Measurements from ENCODE around the gene MARS1. TPM values are rescaled to one million over a fixed set of nuclear protein-coding genes. Genes with fewer than 3 reads are reported as not detected.
A peak's percentile ranks its signal among the peaks of the same experiment; 100 is the strongest.

MARS1 gene
- total and polyA plus RNA-seq, 5 experiments from 2014 or later, result 81.0 to 386 (median 93.5) TPM

GRCh38 chr12:57467212-57467874, 20.5 kb upstream of the MARS1 start:
- no peak for ATAC-seq
- DNase-seq, result no peak
- Mint-ChIP-seq H3K27me3 (peaks cover 0 to 2% (median 0%) of the 10 kb centered on the region in 5 donors), H3K4me1 (peaks cover 22 to 47% (median 38%) of the 10 kb centered on the region in 4 donors), H3K27ac (peak overlapping the region in 9 of 10 donors; percentile 41 to 85 (median 62)), H3K36me3 (peaks cover 0 to 44% (median 5%) of the 10 kb centered on the region in 3 donors), H3K9me3 (no peaks in the 10 kb centered on the region), H3K4me3 (no peak overlapping the region)
- POLR2A ChIA-PET, result interaction anchor here (0.5 kb wide), 1 partner anchor 249 kb away, joined by 5 read pairs; no protein-coding TSS in a partner anchor

- Mint-ChIP-seq H3K4me3 (no peak overlapping the region), H3K9me3 (no peaks in the 10 kb centered on the region), H3K27ac (peak overlapping the region in 9 of 10 donors; percentile 63 to 90 (median 76)), H3K27me3 (no peaks in the 10 kb centered on the region), H3K36me3 (peaks cover 0 to 50% (median 7%) of the 10 kb centered on the region in 3 donors), H3K4me1 (peaks cover 18 to 47% (median 38%) of the 10 kb centered on the region in 4 donors)
- ATAC-seq, result peak in 1 of 2 donors; percentile 5
- POLR2A ChIA-PET, result interaction anchor here (0.5 kb wide), 1 partner anchor 248 kb away, joined by 5 read pairs; no protein-coding TSS in a partner anchor
- no peak for DNase-seq
Observed at GRCh38 chr12:57467915-57468314, 20.0 kb upstream of the MARS1 start.

DNA sequence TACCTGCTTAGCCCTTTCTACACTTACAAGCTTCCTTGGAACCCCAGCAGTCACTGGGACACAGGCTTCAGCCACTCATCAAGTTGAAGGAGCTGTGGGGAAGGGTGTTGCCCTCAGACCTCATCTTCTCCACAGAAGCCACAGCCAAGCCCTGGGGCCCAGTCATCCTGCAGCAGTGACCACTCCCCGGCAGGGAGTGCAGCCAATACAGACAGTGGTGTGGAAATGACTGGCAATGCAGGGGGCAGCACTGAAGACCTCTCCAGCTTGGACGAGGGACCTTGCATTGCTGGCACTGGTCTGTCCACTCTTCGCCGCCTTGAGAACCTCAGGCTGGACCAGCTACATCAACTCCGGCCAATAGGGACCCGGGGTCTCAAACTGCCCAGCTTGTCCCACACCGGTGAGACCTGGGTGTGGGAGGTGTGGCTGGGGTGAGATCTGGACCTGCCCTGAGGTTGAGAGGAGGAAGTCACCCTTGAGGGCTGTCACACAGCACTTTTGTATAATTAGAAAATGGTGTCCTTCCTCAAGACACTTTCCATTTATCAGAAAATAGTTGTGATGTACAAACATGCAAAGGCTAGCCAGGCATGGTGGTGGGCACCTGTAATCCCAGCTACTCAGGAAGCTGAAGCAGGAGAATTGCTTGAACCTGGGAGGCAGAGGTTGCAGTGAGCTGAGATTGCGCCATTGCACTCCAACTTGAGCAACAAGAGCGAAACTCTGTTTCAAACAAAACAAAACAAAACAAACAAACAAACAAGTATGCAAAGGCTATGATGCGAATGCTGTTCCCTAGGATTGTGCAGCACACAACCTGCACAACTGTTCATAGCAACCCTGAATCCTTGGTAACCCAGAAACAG, 18.3 kb upstream of the MARS1 start:
- H3K27me3 Mint-ChIP-seq, result no peaks in the 10 kb centered on the region
- H3K4me3 Mint-ChIP-seq, result no peak overlapping the region
- H3K4me1 Mint-ChIP-seq, result peaks cover 30 to 61% (median 47%) of the 10 kb centered on the region in 4 donors
- H3K27ac Mint-ChIP-seq, result peak overlapping the region in 8 of 10 donors; percentile 25 to 85 (median 58)
- POLR2A ChIA-PET, result interaction anchor here (0.9 to 1.5 kb wide), 4 partner anchors 8 to 11 kb away, joined by 3 to 5 read pairs (median 4); partner anchors contain the start of gene GLI1
- no peaks in the 10 kb centered on the region for H3K9me3 Mint-ChIP-seq
- ATAC-seq (no peak), DNase-seq (no peak)
- peaks cover 5 to 66% (median 11%) of the 10 kb centered on the region in 3 donors for H3K36me3 Mint-ChIP-seq

GRCh38 chr12:57470286-57470969, 17.4 kb upstream of the MARS1 start:
- ATAC-seq (no peak), DNase-seq (no peak)
- H3K27me3 Mint-ChIP-seq, result no peaks in the 10 kb centered on the region
- H3K4me1 Mint-ChIP-seq, result peaks cover 34 to 63% (median 54%) of the 10 kb centered on the region in 4 donors
- H3K36me3 Mint-ChIP-seq, result peaks cover 5 to 74% (median 12%) of the 10 kb centered on the region in 3 donors
- H3K9me3 Mint-ChIP-seq, result no peaks in the 10 kb centered on the region
- no peak overlapping the region for H3K4me3 Mint-ChIP-seq
- H3K27ac Mint-ChIP-seq, result peak overlapping the region in 3 of 10 donors; percentile 25 to 68 (median 63)
- POLR2A ChIA-PET, result interaction anchor here (0.6 to 1.5 kb wide), 4 partner anchors 9 to 268 kb away, joined by 4 to 5 read pairs (median 4); partner anchors contain the start of genes AGAP2 and GLI1

- H3K27ac Mint-ChIP-seq, result peak overlapping the region in 8 of 10 donors; percentile 63 to 87 (median 70)
- ATAC-seq (no peak), DNase-seq (no peak)
- no peak overlapping the region for H3K4me3 Mint-ChIP-seq
- H3K36me3 Mint-ChIP-seq, result peaks cover 5 to 78% (median 12%) of the 10 kb centered on the region in 3 donors
- no peaks in the 10 kb centered on the region for H3K27me3 Mint-ChIP-seq
- no peaks in the 10 kb centered on the region for H3K9me3 Mint-ChIP-seq
- POLR2A ChIA-PET, result interaction anchor here (0.5 to 4.7 kb wide), 5 partner anchors 9 to 370 kb away, joined by 3 to 25 read pairs (median 4); partner anchors contain the start of gene AGAP2
- peaks cover 29 to 68% (median 57%) of the 10 kb centered on the region in 4 donors for H3K4me1 Mint-ChIP-seq
Observed at GRCh38 chr12:57470970-57471656, 16.8 kb upstream of the MARS1 start.

DNA sequence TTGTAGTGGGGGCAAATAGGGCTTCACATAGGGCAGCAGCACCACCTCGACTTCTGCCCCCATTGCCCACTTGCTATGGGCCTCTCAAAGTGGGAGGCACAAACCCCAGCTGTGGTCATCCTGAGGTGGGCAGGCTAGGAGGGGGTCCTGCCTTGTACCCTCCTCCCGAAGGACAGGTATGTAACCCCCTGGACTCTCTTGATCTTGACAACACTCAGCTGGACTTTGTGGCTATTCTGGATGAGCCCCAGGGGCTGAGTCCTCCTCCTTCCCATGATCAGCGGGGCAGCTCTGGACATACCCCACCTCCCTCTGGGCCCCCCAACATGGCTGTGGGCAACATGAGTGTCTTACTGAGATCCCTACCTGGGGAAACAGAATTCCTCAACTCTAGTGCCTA, 16.2 kb upstream of the MARS1 start:
- DNase-seq (no peak), ATAC-seq (no peak)
- Mint-ChIP-seq H3K27me3 (no peaks in the 10 kb centered on the region), H3K9me3 (no peaks in the 10 kb centered on the region), H3K27ac (peak overlapping the region; percentile 63 to 88 (median 74)), H3K36me3 (peaks cover 5 to 82% (median 15%) of the 10 kb centered on the region in 3 donors), H3K4me1 (peaks cover 34 to 71% (median 62%) of the 10 kb centered on the region in 4 donors), H3K4me3 (peak overlapping the region in 1 of 10 donors; percentile 7)
- POLR2A ChIA-PET, result interaction anchor here (0.5 to 4.7 kb wide), 5 partner anchors 10 to 1642 kb away, joined by 3 to 25 read pairs (median 3); partner anchors contain the start of gene DNAJC14

GRCh38 chr12:57472391-57472790, 15.5 kb upstream of the MARS1 start:
- peak overlapping the region; percentile 66 to 88 (median 76) for H3K27ac Mint-ChIP-seq

GRCh38 chr12:57473392-57473791, 14.5 kb upstream of the MARS1 start:
- Mint-ChIP-seq H3K27ac (peak overlapping the region; percentile 51 to 94 (median 86)), H3K27me3 (no peaks in the 10 kb centered on the region), H3K4me3 (peak overlapping the region in 9 of 10 donors; percentile 1 to 81 (median 39)), H3K4me1 (peaks cover 29 to 75% (median 72%) of the 10 kb centered on the region in 4 donors), H3K9me3 (no peaks in the 10 kb centered on the region), H3K36me3 (peaks cover 5 to 68% (median 10%) of the 10 kb centered on the region in 3 donors)
- no peak for ATAC-seq
- POLR2A ChIA-PET, result interaction anchor here (0.6 to 10.3 kb wide), 4 partner anchors 9 to 45 kb away, joined by 4 to 135 read pairs (median 45); partner anchors contain the start of genes DDIT3 and MARS1
- no peak for DNase-seq

More at GRCh38 chr12:57472391-57472790, 15.5 kb upstream of the MARS1 start:
- DNase-seq, result no peak
- H3K27me3 Mint-ChIP-seq, result no peaks in the 10 kb centered on the region
- ATAC-seq, result no peak
- H3K9me3 Mint-ChIP-seq, result no peaks in the 10 kb centered on the region
- peaks cover 5 to 78% (median 15%) of the 10 kb centered on the region in 3 donors for H3K36me3 Mint-ChIP-seq
- peaks cover 34 to 73% (median 67%) of the 10 kb centered on the region in 4 donors for H3K4me1 Mint-ChIP-seq
- POLR2A ChIA-PET, result interaction anchor here (0.6 to 4.7 kb wide), 4 partner anchors 11 to 1643 kb away, joined by 3 to 25 read pairs (median 4); partner anchors contain the start of genes DDIT3 and DNAJC14
- peak overlapping the region in 7 of 10 donors; percentile 7 to 75 (median 43) for H3K4me3 Mint-ChIP-seq

DNA sequence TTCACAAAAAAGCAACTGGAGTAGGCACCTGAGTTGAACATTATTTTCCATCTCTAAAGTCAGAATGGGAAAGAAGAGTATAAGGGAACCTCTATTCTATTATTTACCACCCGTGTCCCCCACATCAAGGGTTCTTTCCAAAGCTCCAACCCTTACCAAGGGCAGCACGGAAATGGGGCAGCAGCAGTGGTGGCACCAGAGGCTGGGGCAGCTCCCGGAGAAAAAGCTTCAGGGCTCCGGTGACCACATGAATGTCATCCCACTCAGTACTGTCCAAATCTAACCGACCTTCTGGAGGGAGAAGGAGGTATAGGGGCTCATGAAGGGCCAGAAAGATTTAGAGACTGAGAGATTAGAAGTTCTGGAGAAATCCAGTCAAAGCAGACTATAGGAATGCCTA, 14.0 kb upstream of the MARS1 start:
- H3K4me3 Mint-ChIP-seq, result peak overlapping the region; percentile 40 to 86 (median 76)
- peaks cover 5 to 65% (median 10%) of the 10 kb centered on the region in 3 donors for H3K36me3 Mint-ChIP-seq
- POLR2A ChIA-PET, result interaction anchor here (0.6 to 10.3 kb wide), 6 partner anchors 8 to 50 kb away, joined by 4 to 135 read pairs (median 22); partner anchors contain the start of genes DDIT3 and MARS1
- H3K27ac Mint-ChIP-seq, result peak overlapping the region; percentile 77 to 95 (median 87)
- ATAC-seq (no peak), DNase-seq (no peak)
- peaks cover 34 to 77% (median 76%) of the 10 kb centered on the region in 4 donors for H3K4me1 Mint-ChIP-seq
- no peaks in the 10 kb centered on the region for H3K9me3 Mint-ChIP-seq
- no peaks in the 10 kb centered on the region for H3K27me3 Mint-ChIP-seq

DNA sequence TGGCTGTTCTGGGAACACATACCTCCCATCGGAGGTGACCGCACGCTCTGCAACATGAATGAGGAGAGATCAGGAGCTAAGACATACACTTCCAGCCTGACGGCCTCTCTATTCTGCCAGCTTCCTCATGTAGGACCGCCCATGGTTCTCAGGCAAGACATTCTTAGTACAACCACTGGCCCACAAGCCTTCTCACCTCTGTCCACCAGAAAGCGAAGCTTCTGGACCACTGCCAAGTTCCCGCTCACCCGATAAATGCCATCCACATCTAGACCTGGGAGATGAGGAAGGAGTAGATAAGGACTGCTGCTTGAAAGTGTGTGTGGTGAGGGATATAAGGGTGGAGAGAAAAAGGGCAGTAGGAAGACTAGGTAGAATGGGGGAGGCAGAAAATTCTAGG, 13.4 kb upstream of the MARS1 start:
- no peak for DNase-seq
- H3K36me3 Mint-ChIP-seq, result peaks cover 5 to 61% (median 10%) of the 10 kb centered on the region in 3 donors
- H3K9me3 Mint-ChIP-seq, result no peaks in the 10 kb centered on the region
- POLR2A ChIA-PET, result interaction anchor here (1.0 to 10.3 kb wide), 6 partner anchors 9 to 49 kb away, joined by 4 to 135 read pairs (median 22); partner anchors contain the start of genes DDIT3 and MARS1
- H3K27me3 Mint-ChIP-seq, result no peaks in the 10 kb centered on the region
- H3K4me3 Mint-ChIP-seq, result peak overlapping the region; percentile 40 to 86 (median 76)
- no peak for ATAC-seq
- peaks cover 39 to 81% (median 79%) of the 10 kb centered on the region in 4 donors for H3K4me1 Mint-ChIP-seq
- H3K27ac Mint-ChIP-seq, result peak overlapping the region; percentile 77 to 95 (median 87)

GRCh38 chr12:57474862-57475261, 13.0 kb upstream of the MARS1 start:
- Mint-ChIP-seq H3K4me3 (peak overlapping the region; percentile 40 to 86 (median 76)), H3K27ac (peak overlapping the region; percentile 43 to 95 (median 87)), H3K36me3 (peaks cover 5 to 57% (median 10%) of the 10 kb centered on the region in 3 donors), H3K27me3 (no peaks in the 10 kb centered on the region), H3K4me1 (peaks cover 43 to 85% (median 80%) of the 10 kb centered on the region in 4 donors), H3K9me3 (no peaks in the 10 kb centered on the region)
- ATAC-seq (no peak), DNase-seq (no peak)
- POLR2A ChIA-PET, result interaction anchor here (1.0 to 10.3 kb wide), 6 partner anchors 9 to 49 kb away, joined by 4 to 135 read pairs (median 22); partner anchors contain the start of genes DDIT3 and MARS1

Data from naive thymus-derived CD8-positive, alpha-beta T cell (primary cell).